ENCODE data around the gene KLHL5. TPM values are rescaled to one million over a fixed set of nuclear protein-coding genes. Genes with fewer than 3 reads are reported as not detected.
A peak's percentile ranks its signal among the peaks of the same experiment; 100 is the strongest.

KLHL5 gene
- total and polyA plus RNA-seq, 9 of the 15 experiments (the other 6 are each of a cell fraction or from before 2014, with no cell fraction given): 8.0 to 30.8 (median 22.1) TPM

- TF ChIP-seq ZNF449 (CRISPR knock-in tag; IDR thresholded peaks at IDR 0.05): no peak
- TF ChIP-seq ZBTB5 (IDR thresholded peaks at IDR 0.05): peak; percentile 60; the same call in 1 of the 2 replicates
- no peak for TF ChIP-seq NRF1 (conservative IDR thresholded peaks at IDR 0.05 in 1 of 2, IDR thresholded peaks at IDR 0.05 in 1 of 2)
- TF ChIP-seq CBX2 (IDR thresholded peaks at IDR 0.05; ENCODE audit: insufficient read depth, low read length, poor library complexity, severe bottlenecking): no peak
- no peak for TF ChIP-seq KLF13 (tag; IDR thresholded peaks at IDR 0.05; ENCODE audit: borderline replicate concordance, low read depth)
- peak; percentile 41; the same call in 1 of the 2 replicates for TF ChIP-seq SMARCE1 (IDR thresholded peaks at IDR 0.05)
- TF ChIP-seq SOX6 (IDR thresholded peaks at IDR 0.05): peak; percentile 52; the same call in 1 of the 2 replicates
- no peak for TF ChIP-seq BRD4 (IDR thresholded peaks at IDR 0.05)
- peak; percentile 21; the same call in 1 of the 2 replicates for TF ChIP-seq ATF7 (IDR thresholded peaks at IDR 0.05)
- no peak for TF ChIP-seq ZBTB49 (CRISPR knock-in tag; IDR thresholded peaks at IDR 0.05; ENCODE audit: borderline replicate concordance)
- no peak for TF ChIP-seq RBM34 (IDR thresholded peaks at IDR 0.05; ENCODE audit: borderline replicate concordance, insufficient read depth, low read length)
- no peak for TF ChIP-seq TARDBP (IDR thresholded peaks at IDR 0.05)
- peak; percentile 84 for TF ChIP-seq TEAD4 (IDR thresholded peaks at IDR 0.05; ENCODE audit: low read length)
- TF ChIP-seq TEAD4 (CRISPR knock-in tag; IDR thresholded peaks at IDR 0.05; ENCODE audit: borderline replicate concordance): no peak
- TF ChIP-seq JUNB (CRISPR knock-in tag; conservative IDR thresholded peaks at IDR 0.05): no peak
- TF ChIP-seq ZNF41 (CRISPR knock-in tag; conservative IDR thresholded peaks at IDR 0.05): no peak
- no peak for TF ChIP-seq ZNF785 (CRISPR knock-in tag; IDR thresholded peaks at IDR 0.05)
- no peak for TF ChIP-seq SFPQ (IDR thresholded peaks at IDR 0.05; ENCODE audit: low read depth, low read length)
- no peak for TF ChIP-seq PML (IDR thresholded peaks at IDR 0.05; ENCODE audit: low read length)
- no peak for TF ChIP-seq HLTF (IDR thresholded peaks at IDR 0.05)
- TF ChIP-seq HCFC1 (IDR thresholded peaks at IDR 0.05; ENCODE audit: low read depth, low read length): no peak
- no peak for TF ChIP-seq ELF4 (CRISPR knock-in tag; IDR thresholded peaks at IDR 0.05)
- TF ChIP-seq SMAD4 (CRISPR knock-in tag; conservative IDR thresholded peaks at IDR 0.05): peak; percentile 75
Observed at GRCh38 chr4:39085891-39086290, 23.9 kb downstream of the KLHL5 start (continued).
